Endothelial cell of umbilical vein (primary cell): ENCODE data around the gene DPEP2. TPM values are rescaled to one million over a fixed set of nuclear protein-coding genes. Genes with fewer than 3 reads are reported as not detected.

Source experiments
- BruUV-seq: library from RNA; stranded (reverse); fragments of 400-500 nt; replicated peaks from 2 replicates; lab custom pipeline; 2021; lab: Mats Ljungman, UMichigan
- CTCF ChIA-PET: fragments of 300-600, 350-600 bp; sonication (Branson Sonifier 250); formaldehyde crosslinking; loops from one replicate; lab custom pipeline; 2021; ENCODE audit warnings: antibody characterized with exemption, inconsistent platforms; lab: Charles Lee
- POLR2A ChIA-PET: fragments of 300-600, 350-600 bp; sonication (Branson Sonifier 250); formaldehyde crosslinking; loops from one replicate; lab custom pipeline; 2021; ENCODE audit warnings: antibody characterized with exemption, inconsistent platforms; lab: Charles Lee
- DNase-seq: peaks from one replicate; pipeline ENCODE4 v3.0.0-alpha.2; 2011; ENCODE audit warnings: low read depth, low spot score
- FAIRE-seq: peaks from 2 replicates; lab custom pipeline; 2011; peaks lifted over from hg19 to GRCh38; lab: Jason Lieb, UNC
- H2AFZ ChIP-seq: 2 replicates; pipeline ENCODE4 v1.6.0; 2012; ENCODE audit warnings: low read depth, low read length, control low read depth, inconsistent platforms
- H3K27ac ChIP-seq: 2 replicates; pipeline ENCODE4 v1.5.1; 2011; ENCODE audit warnings: low read depth, mild to moderate bottlenecking, control low read depth, low read length, moderate library complexity; ENCODE audit not compliant: insufficient read depth
- H3K27me3 ChIP-seq, 2 experiments: 2 replicates each; pipeline versions ENCODE4 v1.6.0 to v1.6.1; 2011; ENCODE audit warnings: low read length in 2 of 2, mixed read lengths in 1 of 2; ENCODE audit not compliant: control insufficient read depth in 2 of 2, insufficient read depth in 2 of 2
- H3K36me3 ChIP-seq, 2 experiments: 2 replicates in 1 of 2; 3 replicates in 1 of 2; pipeline ENCODE4 v1.5.1; 2011; ENCODE audit warnings: low read length in 2 of 2, mild to moderate bottlenecking in 1 of 2, moderate library complexity in 1 of 2; ENCODE audit not compliant: control insufficient read depth in 2 of 2, insufficient read depth in 2 of 2; ENCODE audit errors: extremely low read depth in 1 of 2
- H3K4me1 ChIP-seq: 3 replicates; pipeline ENCODE4 v1.5.1; 2011; ENCODE audit warnings: mild to moderate bottlenecking, low read length; ENCODE audit not compliant: control insufficient read depth, insufficient read depth; ENCODE audit errors: extremely low read depth
- H3K4me2 ChIP-seq: 2 replicates; pipeline ENCODE4 v1.6.1; 2011; ENCODE audit warnings: low read length, control low read depth, mixed read lengths; ENCODE audit not compliant: insufficient read depth
- H3K4me3 ChIP-seq, 3 experiments: fragments of 200-600 bp in 1 of 3; sonication (generic), shearing (Covaris generic) in 1 of 3; replicated peaks in 1 of 3; 2 replicates each; pipeline ENCODE4 v1.5.1; 2011 to 2016; ENCODE audit warnings: control low read depth in 3 of 3, low read length in 3 of 3, mild to moderate bottlenecking in 2 of 3, inconsistent platforms in 1 of 3, low read depth in 1 of 3, moderate library complexity in 1 of 3; ENCODE audit not compliant: insufficient read depth in 1 of 3
- H3K79me2 ChIP-seq: 2 replicates; pipeline ENCODE4 v1.6.0; 2012; ENCODE audit warnings: low read length, inconsistent platforms; ENCODE audit not compliant: control insufficient read depth, insufficient read depth
- H3K9ac ChIP-seq: replicated peaks from 2 replicates; pipeline ENCODE3; 2011; ENCODE audit warnings: low read length, control low read depth; ENCODE audit not compliant: insufficient read depth; ENCODE audit errors: extremely low read depth
- H3K9me1 ChIP-seq: replicated peaks from 3 replicates; pipeline ENCODE4 v1.6.0; 2011; ENCODE audit warnings: mild to moderate bottlenecking, low read length; ENCODE audit not compliant: control insufficient read depth, insufficient read depth; ENCODE audit errors: extremely low read depth
- H3K9me3 ChIP-seq: replicated peaks from 2 replicates; pipeline ENCODE4 v1.5.1; 2012; ENCODE audit warnings: low read length, inconsistent platforms; ENCODE audit not compliant: control insufficient read depth, insufficient read depth
- H4K20me1 ChIP-seq: replicated peaks from 2 replicates; pipeline ENCODE3; 2011; ENCODE audit warnings: mild to moderate bottlenecking, low read length; ENCODE audit not compliant: control insufficient read depth, insufficient read depth; ENCODE audit errors: extremely low read depth
- FOS ChIP-seq: IDR thresholded peaks from 2 replicates; pipeline ENCODE4 v1.6.1; 2011; ENCODE audit warnings: mild to moderate bottlenecking, low read length, moderate library complexity, borderline replicate concordance; ENCODE audit not compliant: insufficient read depth
- GATA2 ChIP-seq: IDR thresholded peaks from 2 replicates; pipeline ENCODE4 v1.7.0; 2011; ENCODE audit warnings: low read depth, mild to moderate bottlenecking, moderate library complexity, mixed read lengths, low read length; ENCODE audit not compliant: insufficient read length, insufficient read depth
- dilution Hi-C: fragments of 300-500 bp; cut with MboI; formaldehyde crosslinking; loops from one replicate; pipeline ENCODE4 v1.15.0; 2019; ENCODE audit warnings: low sequenced_read_pairs; ENCODE audit not compliant: extremely low pct_ligation_motif_present
- intact Hi-C: fragments of 100-400 bp; cut with micrococcal nuclease; formaldehyde crosslinking; loops from one replicate; pipeline ENCODE4 v1.10.0; 2022
- polyA plus RNA-seq, 4 experiments: library from polyadenylated mRNA; depleted of rRNA in 3 of 4; stranded (reverse) in 3 of 4; unstranded in 1 of 4; fragments of >200 nt; gene quantifications; 2 replicates each; pipeline versions ENCODE4 v1.2.1 to v1.2.3, GENCODE V29; 2011 to 2012; ENCODE audit warnings: missing spikeins in 1 of 4
- total RNA-seq: library from RNA; stranded (reverse); gene quantifications from 2 replicates; pipeline ENCODE4 v1.2.3, GENCODE V29; 2021
- TF ChIP-seq, protein P1 (sequence below), 2 donors: IDR thresholded peaks; 1 replicate in 1 of 2; 2 replicates in 1 of 2; pipeline ENCODE4 v1.5.1; 2011; ENCODE audit warnings: low read length in 2 of 2, mild to moderate bottlenecking in 2 of 2, moderate library complexity in 2 of 2, control low read depth in 1 of 2, inconsistent platforms in 1 of 2, low read depth in 1 of 2; ENCODE audit not compliant: insufficient read depth in 1 of 2; ENCODE audit errors: extremely low read depth in 1 of 2

Gene DPEP2
- total and polyA plus RNA-seq, 2 donors (not counting 3 experiments of a cell fraction or from before 2014, with no cell fraction given), result 0.27 to 1.8 TPM

- peak overlapping the region; percentile 77 for H3K4me2 ChIP-seq
- DNase-seq, result peak; percentile 37
- H3K79me2 ChIP-seq, result peaks cover 50% of the 10 kb centered on the region
- H3K9me3 ChIP-seq, result no peaks in the 10 kb centered on the region
- POLR2A ChIA-PET, result interaction anchor here (0.5 to 1.1 kb wide), 3 partner anchors 70 to 488 kb away, joined by 3 to 4 read pairs (median 3); no protein-coding TSS in a partner anchor
- H3K4me3 ChIP-seq, result peak overlapping the region; percentile 92 to 97 (median 96)
- H3K27ac ChIP-seq, result peak overlapping the region; percentile 70
- CTCF ChIA-PET, result interaction anchor here (1.0 to 2.2 kb wide), 5 partner anchors 24 to 74 kb away, joined by 4 to 13 read pairs (median 5); partner anchors contain the start of gene PSMB10
- peak overlapping the region; percentile 23 for H2AFZ ChIP-seq
- H3K9ac ChIP-seq, result peak overlapping the region; percentile 91
- no peaks in the 10 kb centered on the region for H3K27me3 ChIP-seq
- FAIRE-seq, result peak; percentile 55
- TF ChIP-seq FOS, result no peak
- no peak for TF ChIP-seq GATA2
- TF ChIP-seq, protein P1, sequence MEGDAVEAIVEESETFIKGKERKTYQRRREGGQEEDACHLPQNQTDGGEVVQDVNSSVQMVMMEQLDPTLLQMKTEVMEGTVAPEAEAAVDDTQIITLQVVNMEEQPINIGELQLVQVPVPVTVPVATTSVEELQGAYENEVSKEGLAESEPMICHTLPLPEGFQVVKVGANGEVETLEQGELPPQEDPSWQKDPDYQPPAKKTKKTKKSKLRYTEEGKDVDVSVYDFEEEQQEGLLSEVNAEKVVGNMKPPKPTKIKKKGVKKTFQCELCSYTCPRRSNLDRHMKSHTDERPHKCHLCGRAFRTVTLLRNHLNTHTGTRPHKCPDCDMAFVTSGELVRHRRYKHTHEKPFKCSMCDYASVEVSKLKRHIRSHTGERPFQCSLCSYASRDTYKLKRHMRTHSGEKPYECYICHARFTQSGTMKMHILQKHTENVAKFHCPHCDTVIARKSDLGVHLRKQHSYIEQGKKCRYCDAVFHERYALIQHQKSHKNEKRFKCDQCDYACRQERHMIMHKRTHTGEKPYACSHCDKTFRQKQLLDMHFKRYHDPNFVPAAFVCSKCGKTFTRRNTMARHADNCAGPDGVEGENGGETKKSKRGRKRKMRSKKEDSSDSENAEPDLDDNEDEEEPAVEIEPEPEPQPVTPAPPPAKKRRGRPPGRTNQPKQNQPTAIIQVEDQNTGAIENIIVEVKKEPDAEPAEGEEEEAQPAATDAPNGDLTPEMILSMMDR (IDR thresholded peaks at IDR 0.05; ENCODE audit: extremely low read depth in 1 of 2, insufficient read depth in 1 of 2, low read depth in 1 of 2, low read length in 2 of 2), result no peak
- BruUV-seq, result TSS peak; percentile 35
- no peaks in the 10 kb centered on the region for H3K9me1 ChIP-seq
- H3K4me1 ChIP-seq, result peaks cover 22% of the 10 kb centered on the region
- dilution Hi-C loops, result no loop called here
- H3K36me3 ChIP-seq, result peaks cover 0 to 4% of the 10 kb centered on the region in 2 experiments
- no peaks in the 10 kb centered on the region for H4K20me1 ChIP-seq
- intact Hi-C loops, result no loop called here
Observed at GRCh38 chr16:67967183-67967957, 31.9 kb downstream of the DPEP2 start.
